ENCODE data around the gene ZNF710. TPM values are rescaled to one million over a fixed set of nuclear protein-coding genes. Genes with fewer than 3 reads are reported as not detected.
A peak's percentile ranks its signal among the peaks of the same experiment; 100 is the strongest.
"Not testable (repeated sequence)": the region's sequence is repeated elsewhere in the genome, so short reads cannot be mapped to it uniquely, and the experiment has no call there.

ZNF710 gene
- total RNA-seq = 7.4 TPM

- DNase-seq = peak; percentile 61
Observed at GRCh38 chr15:90001062-90001682, at the start of gene ZNF710. ZNF710 (plus strand) TSS chr15:90001324; CDS start chr15:90067138, 65,814 bp downstream.

GRCh38 chr15:89954541-89954940 lies 46.6 kb upstream of the ZNF710 start:
- no peak for DNase-seq

GRCh38 chr15:89955449-89955998 lies 45.6 kb upstream of the ZNF710 start:
- not testable (repeated sequence) for DNase-seq

- DNase-seq = no peak
Observed at GRCh38 chr15:89958107-89958805, 42.9 kb upstream of the ZNF710 start.

GRCh38 chr15:89963301-89964231 lies 37.6 kb upstream of the ZNF710 start:
- no peak for DNase-seq

DNA sequence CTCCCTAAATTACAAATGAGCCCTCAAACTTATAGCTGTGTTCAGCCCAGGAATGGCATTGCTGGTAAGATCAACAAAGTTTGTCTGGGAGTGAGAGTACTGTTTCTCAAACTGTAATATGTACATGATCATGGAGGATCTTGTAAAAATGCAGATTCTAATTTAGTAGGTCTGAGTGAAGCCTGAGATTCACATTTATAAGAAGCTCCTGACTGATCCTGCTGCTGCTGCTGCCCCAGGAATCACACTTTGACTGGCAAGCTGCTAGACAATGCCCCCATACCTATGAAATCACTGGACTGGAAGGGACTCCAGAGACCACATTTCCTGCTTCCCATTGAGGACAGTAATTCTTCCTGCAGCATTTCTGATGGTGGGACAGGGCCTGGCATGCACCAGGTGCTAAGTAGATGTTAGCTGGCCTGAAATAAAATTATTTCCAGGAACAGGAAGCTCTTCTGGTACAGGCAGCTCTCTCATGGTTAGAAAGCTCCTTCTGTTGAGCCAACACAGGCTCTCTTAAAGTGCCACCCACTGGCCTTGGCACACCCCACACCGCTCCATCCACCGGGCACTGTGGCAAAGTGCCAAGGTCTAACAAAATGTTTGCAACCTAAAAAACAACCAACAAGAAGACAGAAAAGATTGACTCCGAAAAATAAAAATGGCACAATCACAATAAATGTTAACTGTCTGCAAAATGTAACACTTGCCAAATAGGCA lies 36.7 kb upstream of the ZNF710 start:
- DNase-seq = no peak

- no peak for DNase-seq
Observed at GRCh38 chr15:89967881-89968280, 33.2 kb upstream of the ZNF710 start.

GRCh38 chr15:89971592-89971997 lies 29.5 kb upstream of the ZNF710 start:
- DNase-seq = no peak

- no peak for DNase-seq
Observed at GRCh38 chr15:89972085-89972484, 29.0 kb upstream of the ZNF710 start.

- no peak for DNase-seq
Observed at GRCh38 chr15:89975482-89976245, 25.5 kb upstream of the ZNF710 start.

GRCh38 chr15:89976246-89976600 lies 24.9 kb upstream of the ZNF710 start:
- no peak for DNase-seq

DNA sequence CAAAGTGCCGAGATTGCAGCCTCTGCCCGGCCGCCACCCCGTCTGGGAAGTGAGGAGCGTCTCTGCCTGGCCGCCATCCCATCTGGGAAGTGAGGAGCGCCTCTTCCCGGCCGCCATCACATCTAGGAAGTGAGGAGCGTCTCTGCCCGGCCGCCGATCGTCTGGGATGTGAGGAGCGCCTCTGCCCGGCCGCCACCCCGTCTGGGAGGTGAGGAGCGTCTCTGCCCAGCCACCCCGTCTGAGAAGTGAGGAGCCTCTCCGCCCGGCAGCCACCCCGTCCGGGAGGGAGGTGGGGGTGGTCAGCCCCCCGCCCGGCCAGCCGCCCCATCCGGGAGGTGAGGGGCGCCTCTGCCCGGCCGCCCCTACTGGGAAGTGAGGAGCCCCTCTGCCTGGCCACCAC lies 23.3 kb upstream of the ZNF710 start:
- not testable (repeated sequence) for DNase-seq

DNA sequence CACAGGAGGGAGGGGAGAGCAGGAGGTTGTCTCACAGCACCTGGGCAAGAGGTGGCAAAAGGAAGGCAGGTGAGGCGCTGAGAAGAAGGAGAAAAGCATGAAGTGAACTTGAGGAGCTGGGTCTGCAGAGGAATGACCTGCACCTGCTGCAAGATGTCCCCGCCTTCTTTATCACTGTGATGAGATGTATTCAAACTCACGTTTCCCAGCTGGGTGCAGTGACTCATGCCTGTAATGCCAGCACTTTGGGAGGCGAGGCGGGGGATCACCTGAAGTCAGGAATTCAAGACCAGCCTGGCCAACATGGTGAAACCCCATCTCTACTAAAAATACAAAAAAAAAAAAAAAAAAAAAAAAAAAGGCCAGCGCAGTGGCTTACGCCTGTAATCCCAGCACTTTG lies 22.2 kb upstream of the ZNF710 start:
- no peak for DNase-seq

DNA sequence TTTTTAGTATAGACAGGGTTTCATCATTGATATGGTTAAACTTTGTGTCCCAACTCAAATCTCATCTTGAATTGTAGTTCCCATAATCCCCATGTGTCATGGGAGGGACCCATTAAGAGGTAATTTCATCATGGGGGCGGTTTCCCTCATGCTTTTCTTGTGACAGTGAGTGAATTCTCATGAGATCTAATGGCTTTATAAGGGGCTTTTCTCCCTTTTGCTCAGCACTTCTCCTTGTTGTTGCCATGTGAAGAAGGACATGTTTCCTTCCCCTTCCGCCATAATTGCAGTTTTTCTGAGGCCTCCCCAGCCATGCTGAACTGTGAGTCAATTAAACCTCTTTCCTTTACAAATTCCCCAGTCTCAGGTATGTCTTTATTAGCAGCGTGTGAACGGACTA lies 20.2 kb upstream of the ZNF710 start:
- DNase-seq = no peak

DNA sequence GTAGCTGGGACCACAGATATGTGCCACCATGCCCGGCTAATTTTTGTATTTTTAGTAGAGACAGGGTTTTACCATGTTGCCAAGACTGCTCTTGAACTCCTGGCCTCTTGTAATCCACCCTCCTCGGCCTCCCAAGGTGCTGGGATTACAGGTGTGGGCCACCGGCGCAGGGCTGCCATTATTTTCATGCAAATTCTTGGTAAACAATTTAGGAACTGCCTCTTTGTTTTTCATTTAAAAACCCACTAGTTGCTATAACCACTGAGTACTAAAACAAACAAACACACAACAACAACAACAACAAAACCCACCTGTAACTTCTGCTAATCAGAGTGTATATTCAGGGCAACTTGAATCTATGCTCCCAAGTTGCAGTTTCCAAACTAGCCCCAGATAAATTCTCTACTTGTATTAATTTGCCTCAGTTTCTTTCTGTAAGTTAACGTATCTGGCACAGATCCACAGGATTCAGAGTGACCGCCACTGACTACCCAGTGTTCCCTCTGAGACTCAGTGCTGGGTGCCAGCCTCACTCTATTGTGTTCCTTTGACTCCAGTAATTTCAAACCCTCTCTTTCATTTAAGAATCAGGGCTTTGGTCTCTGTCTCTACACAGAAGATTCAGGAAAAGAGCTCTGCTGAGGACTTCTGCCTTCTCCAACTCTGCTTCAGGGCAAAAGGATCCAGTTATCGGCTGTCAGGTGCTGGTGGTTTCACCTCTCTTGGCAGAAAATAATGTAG lies 18.6 kb upstream of the ZNF710 start:
- no peak for DNase-seq

GRCh38 chr15:89984001-89984400 lies 17.1 kb upstream of the ZNF710 start:
- no peak for DNase-seq

- DNase-seq = no peak
Observed at GRCh38 chr15:89984421-89985010, 16.6 kb upstream of the ZNF710 start.

GRCh38 chr15:89985111-89985510 lies 16.0 kb upstream of the ZNF710 start:
- DNase-seq = no peak

GRCh38 chr15:89991312-89991711 lies 9.8 kb upstream of the ZNF710 start:
- no peak for DNase-seq

- DNase-seq = no peak
Observed at GRCh38 chr15:89993349-89993748, 7.8 kb upstream of the ZNF710 start.

All from skin of body (tissue), 2 donors.